Endothelial cell of umbilical vein (primary cell): Measurements from ENCODE around the gene HOXB4. TPM values are rescaled to one million over a fixed set of nuclear protein-coding genes. Genes with fewer than 3 reads are reported as not detected.

Source experiments
- BruUV-seq: library from RNA; stranded (reverse); fragments of 400-500 nt; replicated peaks from 2 replicates; lab custom pipeline; 2021; lab: Mats Ljungman, UMichigan
- CTCF ChIA-PET: fragments of 300-600, 350-600 bp; sonication (Branson Sonifier 250); formaldehyde crosslinking; loops from one replicate; lab custom pipeline; 2021; ENCODE audit warnings: antibody characterized with exemption, inconsistent platforms; lab: Charles Lee
- POLR2A ChIA-PET: fragments of 300-600, 350-600 bp; sonication (Branson Sonifier 250); formaldehyde crosslinking; loops from one replicate; lab custom pipeline; 2021; ENCODE audit warnings: antibody characterized with exemption, inconsistent platforms; lab: Charles Lee
- DNase-seq: peaks from one replicate; pipeline ENCODE4 v3.0.0-alpha.2; 2011; ENCODE audit warnings: low read depth, low spot score
- FAIRE-seq: peaks from 2 replicates; lab custom pipeline; 2011; peaks lifted over from hg19 to GRCh38; lab: Jason Lieb, UNC
- H2AFZ ChIP-seq: 2 replicates; pipeline ENCODE4 v1.6.0; 2012; ENCODE audit warnings: low read depth, low read length, control low read depth, inconsistent platforms
- H3K27ac ChIP-seq: 2 replicates; pipeline ENCODE4 v1.5.1; 2011; ENCODE audit warnings: low read depth, mild to moderate bottlenecking, control low read depth, low read length, moderate library complexity; ENCODE audit not compliant: insufficient read depth
- H3K27me3 ChIP-seq, 2 experiments: 2 replicates each; pipeline versions ENCODE4 v1.6.0 to v1.6.1; 2011; ENCODE audit warnings: low read length in 2 of 2, mixed read lengths in 1 of 2; ENCODE audit not compliant: control insufficient read depth in 2 of 2, insufficient read depth in 2 of 2
- H3K36me3 ChIP-seq, 2 experiments: 2 replicates in 1 of 2; 3 replicates in 1 of 2; pipeline ENCODE4 v1.5.1; 2011; ENCODE audit warnings: low read length in 2 of 2, mild to moderate bottlenecking in 1 of 2, moderate library complexity in 1 of 2; ENCODE audit not compliant: control insufficient read depth in 2 of 2, insufficient read depth in 2 of 2; ENCODE audit errors: extremely low read depth in 1 of 2
- H3K4me1 ChIP-seq: 3 replicates; pipeline ENCODE4 v1.5.1; 2011; ENCODE audit warnings: mild to moderate bottlenecking, low read length; ENCODE audit not compliant: control insufficient read depth, insufficient read depth; ENCODE audit errors: extremely low read depth
- H3K4me2 ChIP-seq: 2 replicates; pipeline ENCODE4 v1.6.1; 2011; ENCODE audit warnings: low read length, control low read depth, mixed read lengths; ENCODE audit not compliant: insufficient read depth
- H3K4me3 ChIP-seq, 3 experiments: fragments of 200-600 bp in 1 of 3; sonication (generic), shearing (Covaris generic) in 1 of 3; replicated peaks in 1 of 3; 2 replicates each; pipeline ENCODE4 v1.5.1; 2011 to 2016; ENCODE audit warnings: control low read depth in 3 of 3, low read length in 3 of 3, mild to moderate bottlenecking in 2 of 3, inconsistent platforms in 1 of 3, low read depth in 1 of 3, moderate library complexity in 1 of 3; ENCODE audit not compliant: insufficient read depth in 1 of 3
- H3K79me2 ChIP-seq: 2 replicates; pipeline ENCODE4 v1.6.0; 2012; ENCODE audit warnings: low read length, inconsistent platforms; ENCODE audit not compliant: control insufficient read depth, insufficient read depth
- H3K9ac ChIP-seq: replicated peaks from 2 replicates; pipeline ENCODE3; 2011; ENCODE audit warnings: low read length, control low read depth; ENCODE audit not compliant: insufficient read depth; ENCODE audit errors: extremely low read depth
- H3K9me1 ChIP-seq: replicated peaks from 3 replicates; pipeline ENCODE4 v1.6.0; 2011; ENCODE audit warnings: mild to moderate bottlenecking, low read length; ENCODE audit not compliant: control insufficient read depth, insufficient read depth; ENCODE audit errors: extremely low read depth
- H3K9me3 ChIP-seq: replicated peaks from 2 replicates; pipeline ENCODE4 v1.5.1; 2012; ENCODE audit warnings: low read length, inconsistent platforms; ENCODE audit not compliant: control insufficient read depth, insufficient read depth
- H4K20me1 ChIP-seq: replicated peaks from 2 replicates; pipeline ENCODE3; 2011; ENCODE audit warnings: mild to moderate bottlenecking, low read length; ENCODE audit not compliant: control insufficient read depth, insufficient read depth; ENCODE audit errors: extremely low read depth
- EZH2 ChIP-seq: IDR thresholded peaks from 2 replicates; pipeline ENCODE4 v1.6.1; 2012; ENCODE audit warnings: borderline replicate concordance, low read depth, mild to moderate bottlenecking, moderate library complexity, low read length, inconsistent platforms; ENCODE audit not compliant: severe bottlenecking
- FOS ChIP-seq: IDR thresholded peaks from 2 replicates; pipeline ENCODE4 v1.6.1; 2011; ENCODE audit warnings: mild to moderate bottlenecking, low read length, moderate library complexity, borderline replicate concordance; ENCODE audit not compliant: insufficient read depth
- GATA2 ChIP-seq: IDR thresholded peaks from 2 replicates; pipeline ENCODE4 v1.7.0; 2011; ENCODE audit warnings: low read depth, mild to moderate bottlenecking, moderate library complexity, mixed read lengths, low read length; ENCODE audit not compliant: insufficient read length, insufficient read depth
- JUN ChIP-seq: IDR thresholded peaks from 2 replicates; pipeline ENCODE4 v1.6.1; 2011; ENCODE audit warnings: borderline replicate concordance, low read depth; ENCODE audit not compliant: insufficient read length, insufficient read depth
- MYC ChIP-seq: IDR thresholded peaks from one replicate; pipeline ENCODE4 v1.6.1; 2011; ENCODE audit warnings: mild to moderate bottlenecking, low read depth, low read length
- POLR2A ChIP-seq: IDR thresholded peaks from 2 replicates; pipeline ENCODE4 v1.6.1; 2012; ENCODE audit warnings: low read depth, mild to moderate bottlenecking, control low read depth, low read length
- POLR2AphosphoS5 ChIP-seq: IDR thresholded peaks from 2 replicates; pipeline ENCODE4 v1.6.1; 2012; ENCODE audit warnings: low read depth, mild to moderate bottlenecking, control low read depth, low read length, moderate library complexity; ENCODE audit not compliant: insufficient read depth
- dilution Hi-C: fragments of 300-500 bp; cut with MboI; formaldehyde crosslinking; loops from one replicate; pipeline ENCODE4 v1.15.0; 2019; ENCODE audit warnings: low sequenced_read_pairs; ENCODE audit not compliant: extremely low pct_ligation_motif_present
- intact Hi-C: fragments of 100-400 bp; cut with micrococcal nuclease; formaldehyde crosslinking; loops from one replicate; pipeline ENCODE4 v1.10.0; 2022
- polyA plus RNA-seq, 4 experiments: library from polyadenylated mRNA; depleted of rRNA in 3 of 4; stranded (reverse) in 3 of 4; unstranded in 1 of 4; fragments of >200 nt; gene quantifications; 2 replicates each; pipeline versions ENCODE4 v1.2.1 to v1.2.3, GENCODE V29; 2011 to 2012; ENCODE audit warnings: missing spikeins in 1 of 4
- total RNA-seq: library from RNA; stranded (reverse); gene quantifications from 2 replicates; pipeline ENCODE4 v1.2.3, GENCODE V29; 2021
- TF ChIP-seq, protein P1 (sequence below): IDR thresholded peaks from 2 replicates; pipeline ENCODE4 v1.6.1; 2011; ENCODE audit not compliant: insufficient read depth, insufficient read length
- TF ChIP-seq, protein P2 (sequence below), 2 donors: IDR thresholded peaks; 1 replicate in 1 of 2; 2 replicates in 1 of 2; pipeline ENCODE4 v1.5.1; 2011; ENCODE audit warnings: low read length in 2 of 2, mild to moderate bottlenecking in 2 of 2, moderate library complexity in 2 of 2, control low read depth in 1 of 2, inconsistent platforms in 1 of 2, low read depth in 1 of 2; ENCODE audit not compliant: insufficient read depth in 1 of 2; ENCODE audit errors: extremely low read depth in 1 of 2

The HOXB4 gene
- total and polyA plus RNA-seq, 2 donors (not counting 3 experiments of a cell fraction or from before 2014, with no cell fraction given): 4.6 to 13.1 TPM

DNA sequence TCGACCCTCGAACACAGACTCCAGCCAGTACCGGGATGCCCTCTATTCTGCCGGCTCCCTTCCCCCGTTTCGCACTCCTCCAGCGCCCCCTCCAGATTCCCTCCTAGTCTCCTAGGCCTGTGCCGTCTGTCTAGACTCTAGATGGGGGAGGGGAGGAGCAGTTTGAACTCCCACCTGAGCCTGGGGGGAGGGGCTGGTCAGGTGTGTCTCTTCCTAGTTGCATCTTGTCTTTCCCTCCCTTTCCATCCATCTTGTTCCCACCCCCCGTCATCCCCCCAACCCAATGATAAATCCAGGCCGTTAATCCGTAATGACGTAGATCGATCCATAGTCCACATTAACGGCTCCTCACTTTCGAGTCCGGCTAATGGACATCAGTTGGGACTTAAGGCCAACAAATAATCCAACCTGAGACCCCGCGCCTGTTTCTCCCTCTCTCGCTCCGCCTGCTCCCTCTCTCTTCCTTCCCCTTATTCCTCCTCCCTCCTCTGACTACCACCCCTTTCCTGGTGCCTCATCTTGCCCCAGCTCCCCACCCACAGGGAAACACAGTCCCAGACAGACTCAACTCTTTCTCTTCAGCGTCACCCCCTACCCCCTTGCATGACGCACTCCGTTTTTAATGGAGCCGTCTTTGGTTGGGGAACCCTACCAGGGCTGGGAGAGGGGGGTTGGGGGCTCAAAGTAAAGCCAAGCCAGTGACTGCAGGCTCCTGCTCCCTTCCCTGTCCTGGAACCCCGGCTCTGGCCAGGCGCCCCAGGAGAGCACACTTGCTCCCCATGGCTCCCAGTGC is 18.8 kb upstream of the HOXB4 start:
- ChIA-PET CTCF (interaction anchor here (1.5 to 1.6 kb wide), 2 partner anchors 337 to 381 kb away, joined by 3 to 4 read pairs; no protein-coding TSS in a partner anchor), POLR2A (no interaction called here)
- FAIRE-seq: peak; percentile 15
- Histone ChIP-seq H3K9me1 (no peaks in the 10 kb centered on the region), H2AFZ (no peak overlapping the region), H3K4me2 (peak overlapping the region; percentile 28), H4K20me1 (no peaks in the 10 kb centered on the region), H3K36me3 (peaks cover 3% of the 10 kb centered on the region in 2 experiments), H3K27me3 (no peaks in the 10 kb centered on the region), H3K79me2 (peaks cover 73% of the 10 kb centered on the region), H3K9me3 (no peaks in the 10 kb centered on the region), H3K4me3 (peak overlapping the region; percentile 35 to 43 (median 36)), H3K27ac (peak overlapping the region; percentile 36), H3K9ac (peak overlapping the region; percentile 55), H3K4me1 (peaks cover 30% of the 10 kb centered on the region)
- dilution Hi-C loops (no loop called here), intact Hi-C loops (no loop called here)
- TF ChIP-seq POLR2A (no peak), EZH2 (no peak), POLR2AphosphoS5 (no peak), MYC (no peak), JUN (no peak), GATA2 (no peak), FOS (no peak)
- TF ChIP-seq, protein P1, sequence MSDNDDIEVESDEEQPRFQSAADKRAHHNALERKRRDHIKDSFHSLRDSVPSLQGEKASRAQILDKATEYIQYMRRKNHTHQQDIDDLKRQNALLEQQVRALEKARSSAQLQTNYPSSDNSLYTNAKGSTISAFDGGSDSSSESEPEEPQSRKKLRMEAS: no peak
- TF ChIP-seq, protein P2, sequence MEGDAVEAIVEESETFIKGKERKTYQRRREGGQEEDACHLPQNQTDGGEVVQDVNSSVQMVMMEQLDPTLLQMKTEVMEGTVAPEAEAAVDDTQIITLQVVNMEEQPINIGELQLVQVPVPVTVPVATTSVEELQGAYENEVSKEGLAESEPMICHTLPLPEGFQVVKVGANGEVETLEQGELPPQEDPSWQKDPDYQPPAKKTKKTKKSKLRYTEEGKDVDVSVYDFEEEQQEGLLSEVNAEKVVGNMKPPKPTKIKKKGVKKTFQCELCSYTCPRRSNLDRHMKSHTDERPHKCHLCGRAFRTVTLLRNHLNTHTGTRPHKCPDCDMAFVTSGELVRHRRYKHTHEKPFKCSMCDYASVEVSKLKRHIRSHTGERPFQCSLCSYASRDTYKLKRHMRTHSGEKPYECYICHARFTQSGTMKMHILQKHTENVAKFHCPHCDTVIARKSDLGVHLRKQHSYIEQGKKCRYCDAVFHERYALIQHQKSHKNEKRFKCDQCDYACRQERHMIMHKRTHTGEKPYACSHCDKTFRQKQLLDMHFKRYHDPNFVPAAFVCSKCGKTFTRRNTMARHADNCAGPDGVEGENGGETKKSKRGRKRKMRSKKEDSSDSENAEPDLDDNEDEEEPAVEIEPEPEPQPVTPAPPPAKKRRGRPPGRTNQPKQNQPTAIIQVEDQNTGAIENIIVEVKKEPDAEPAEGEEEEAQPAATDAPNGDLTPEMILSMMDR (IDR thresholded peaks at IDR 0.05; ENCODE audit: extremely low read depth in 1 of 2, insufficient read depth in 1 of 2, low read depth in 1 of 2, low read length in 2 of 2): no peak
- no TSS peak for BruUV-seq
- DNase-seq: no peak
